Astrocyte (in vitro differentiated cells and primary cell): ENCODE data around the gene MXRA7. TPM values are rescaled to one million over a fixed set of nuclear protein-coding genes. Genes with fewer than 3 reads are reported as not detected.

Experiments
- DNase-seq: peaks from one replicate; pipeline ENCODE4 v3.0.0-alpha.2; 2010; ENCODE audit warnings: low read depth
- FAIRE-seq: peaks from 2 replicates; lab custom pipeline; 2011; peaks lifted over from hg19 to GRCh38; lab: Jason Lieb, UNC
- H2AFZ ChIP-seq: 2 replicates; pipeline ENCODE4 v1.6.0; 2012; ENCODE audit warnings: low read depth, low read length, inconsistent platforms
- H3K27ac ChIP-seq: 2 replicates; pipeline ENCODE4 v1.5.1; 2011; ENCODE audit warnings: low read depth, low read length, inconsistent platforms
- H3K27me3 ChIP-seq: 2 replicates; pipeline ENCODE4 v1.6.0; 2011; ENCODE audit warnings: low read length, inconsistent platforms; ENCODE audit not compliant: insufficient read depth
- H3K36me3 ChIP-seq: 2 replicates; pipeline ENCODE4 v1.5.1; 2011; ENCODE audit warnings: low read length, inconsistent platforms; ENCODE audit not compliant: insufficient read depth
- H3K4me1 ChIP-seq: 2 replicates; pipeline ENCODE4 v1.5.1; 2011; ENCODE audit warnings: low read length, inconsistent platforms; ENCODE audit not compliant: insufficient read depth
- H3K4me2 ChIP-seq: 2 replicates; pipeline ENCODE4 v1.6.0; 2012; ENCODE audit warnings: low read length, inconsistent platforms
- H3K4me3 ChIP-seq: 2 replicates; pipeline ENCODE4 v1.5.1; 2011; ENCODE audit warnings: low read depth, mild to moderate bottlenecking, low read length, inconsistent platforms; ENCODE audit not compliant: insufficient read depth
- H3K79me2 ChIP-seq: 2 replicates; pipeline ENCODE4 v1.6.0; 2012; ENCODE audit warnings: mild to moderate bottlenecking, low read length, inconsistent platforms; ENCODE audit not compliant: insufficient read depth
- H3K9ac ChIP-seq: 2 replicates; pipeline ENCODE4 v1.6.0; 2012; ENCODE audit warnings: mild to moderate bottlenecking, low read length, inconsistent platforms
- H3K9me3 ChIP-seq: 2 replicates; pipeline ENCODE4 v1.5.1; 2012; ENCODE audit warnings: low read depth, mild to moderate bottlenecking, low read length, inconsistent platforms; ENCODE audit not compliant: insufficient read depth
- H4K20me1 ChIP-seq: 2 replicates; pipeline ENCODE4 v1.6.0; 2012; ENCODE audit warnings: low read length, inconsistent platforms; ENCODE audit not compliant: insufficient read depth
- H3K27ac Mint-ChIP-seq: one replicate; pipeline ENCODE4 v1.8.0; 2021; ENCODE audit warnings: mild to moderate bottlenecking, mixed read lengths; ENCODE audit not compliant: unreplicated experiment
- H3K27me3 Mint-ChIP-seq: one replicate; pipeline ENCODE4 v1.8.0; 2021; ENCODE audit warnings: low read depth, mixed read lengths; ENCODE audit not compliant: unreplicated experiment
- H3K36me3 Mint-ChIP-seq: one replicate; pipeline ENCODE4 v1.8.0; 2021; ENCODE audit warnings: low read depth, mixed read lengths; ENCODE audit not compliant: unreplicated experiment
- H3K4me1 Mint-ChIP-seq: one replicate; pipeline ENCODE4 v1.8.0; 2021; ENCODE audit warnings: low read depth, mixed read lengths; ENCODE audit not compliant: unreplicated experiment
- H3K4me3 Mint-ChIP-seq: one replicate; pipeline ENCODE4 v1.8.0; 2021; ENCODE audit warnings: mild to moderate bottlenecking, moderate library complexity, mixed read lengths; ENCODE audit not compliant: unreplicated experiment
- H3K9me3 Mint-ChIP-seq: one replicate; pipeline ENCODE4 v1.8.0; 2021; ENCODE audit warnings: mild to moderate bottlenecking, mixed read lengths; ENCODE audit not compliant: unreplicated experiment
- CTCF ChIP-seq: IDR thresholded peaks from 2 replicates; pipeline ENCODE4 v1.5.1; 2011; ENCODE audit warnings: low read depth, mild to moderate bottlenecking, inconsistent platforms, low read length, moderate library complexity; ENCODE audit not compliant: insufficient read depth
- EZH2 ChIP-seq: IDR thresholded peaks from 2 replicates; pipeline ENCODE4 v1.6.1; 2012; ENCODE audit warnings: mild to moderate bottlenecking, low read length, inconsistent platforms; ENCODE audit not compliant: insufficient read depth
- total RNA-seq: library from RNA; stranded (reverse); gene quantifications from 2 replicates; pipeline ENCODE4 v1.2.1, GENCODE V29; 2021

Gene MXRA7
- total RNA-seq, 1 donor from 2014 or later, result 177 TPM

- peak; percentile 32 for FAIRE-seq
- H4K20me1 ChIP-seq, result peaks cover 72% of the 10 kb centered on the region
- no peak for TF ChIP-seq EZH2
- TF ChIP-seq CTCF, result no peak
- peaks cover 26% of the 10 kb centered on the region for H3K4me1 ChIP-seq
- no peaks in the 10 kb centered on the region for H3K27me3 ChIP-seq
- H3K4me3 Mint-ChIP-seq, result peak overlapping the region; percentile 7
- no peaks in the 10 kb centered on the region for H3K9me3 ChIP-seq
- no peak overlapping the region for H3K4me2 ChIP-seq
- no peak overlapping the region for H3K27ac ChIP-seq
- H2AFZ ChIP-seq, result no peak overlapping the region
- H3K27ac Mint-ChIP-seq, result no peak overlapping the region
- no peak overlapping the region for H3K4me3 ChIP-seq
- H3K36me3 Mint-ChIP-seq, result peaks cover 7% of the 10 kb centered on the region
- no peaks in the 10 kb centered on the region for H3K36me3 ChIP-seq
- H3K4me1 Mint-ChIP-seq, result peaks cover 38% of the 10 kb centered on the region
- DNase-seq, result no peak
- H3K27me3 Mint-ChIP-seq, result no peaks in the 10 kb centered on the region
- no peaks in the 10 kb centered on the region for H3K9me3 Mint-ChIP-seq
- no peak overlapping the region for H3K9ac ChIP-seq
- H3K79me2 ChIP-seq, result peaks cover 91% of the 10 kb centered on the region
These were observed 3.9 kb downstream of the MXRA7 start for GRCh38 chr17:76706817-76707216.

DNA sequence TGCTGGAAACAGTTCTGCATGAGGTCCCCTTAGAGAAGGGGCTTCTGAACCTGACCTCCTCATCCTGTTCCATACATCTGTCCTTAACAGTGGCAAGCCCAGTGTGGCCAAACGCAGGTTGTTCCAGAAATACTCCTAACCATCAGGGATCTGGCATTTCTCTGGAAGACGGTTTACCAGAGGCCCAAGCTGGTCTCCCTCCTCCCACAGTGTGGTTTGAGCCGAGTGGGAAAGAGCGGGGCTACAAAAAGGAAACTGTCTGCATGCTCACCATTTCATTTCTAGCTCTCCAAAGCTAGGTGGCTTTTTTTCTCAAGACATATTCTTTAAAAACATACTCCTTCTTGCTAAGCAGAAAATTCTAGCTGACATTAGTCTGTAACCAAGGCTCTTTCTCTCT, 6.0 kb downstream of the MXRA7 start:
- H3K4me1 Mint-ChIP-seq, result peaks cover 54% of the 10 kb centered on the region
- H3K9me3 ChIP-seq, result no peaks in the 10 kb centered on the region
- no peak overlapping the region for H3K4me2 ChIP-seq
- H3K36me3 ChIP-seq, result no peaks in the 10 kb centered on the region
- H3K27me3 Mint-ChIP-seq, result no peaks in the 10 kb centered on the region
- TF ChIP-seq EZH2 (no peak), CTCF (no peak)
- peak overlapping the region; percentile 34 for H3K27ac Mint-ChIP-seq
- FAIRE-seq, result no peak
- H3K4me1 ChIP-seq, result peaks cover 35% of the 10 kb centered on the region
- H2AFZ ChIP-seq, result no peak overlapping the region
- peaks cover 96% of the 10 kb centered on the region for H3K79me2 ChIP-seq
- no peak overlapping the region for H3K27ac ChIP-seq
- no peak for DNase-seq
- H3K9ac ChIP-seq, result no peak overlapping the region
- peaks cover 75% of the 10 kb centered on the region for H4K20me1 ChIP-seq
- H3K4me3 ChIP-seq, result no peak overlapping the region
- H3K36me3 Mint-ChIP-seq, result peaks cover 7% of the 10 kb centered on the region
- peak overlapping the region; percentile 50 for H3K4me3 Mint-ChIP-seq
- H3K27me3 ChIP-seq, result no peaks in the 10 kb centered on the region
- H3K9me3 Mint-ChIP-seq, result no peaks in the 10 kb centered on the region

- H3K4me2 ChIP-seq, result no peak overlapping the region
- H3K27me3 ChIP-seq, result no peaks in the 10 kb centered on the region
- H3K36me3 Mint-ChIP-seq, result peaks cover 7% of the 10 kb centered on the region
- no peak overlapping the region for H3K27ac ChIP-seq
- peaks cover 98% of the 10 kb centered on the region for H3K79me2 ChIP-seq
- FAIRE-seq, result no peak
- H3K9ac ChIP-seq, result no peak overlapping the region
- no peak for DNase-seq
- no peaks in the 10 kb centered on the region for H3K36me3 ChIP-seq
- H3K4me1 ChIP-seq, result peaks cover 29% of the 10 kb centered on the region
- no peaks in the 10 kb centered on the region for H3K9me3 ChIP-seq
- no peaks in the 10 kb centered on the region for H3K27me3 Mint-ChIP-seq
- no peak overlapping the region for H2AFZ ChIP-seq
- H3K4me1 Mint-ChIP-seq, result peaks cover 49% of the 10 kb centered on the region
- TF ChIP-seq CTCF, result no peak
- no peak for TF ChIP-seq EZH2
- no peak overlapping the region for H3K4me3 Mint-ChIP-seq
- no peak overlapping the region for H3K27ac Mint-ChIP-seq
- no peak overlapping the region for H3K4me3 ChIP-seq
- no peaks in the 10 kb centered on the region for H3K9me3 Mint-ChIP-seq
- peaks cover 82% of the 10 kb centered on the region for H4K20me1 ChIP-seq
These were observed 7.7 kb downstream of the MXRA7 start for GRCh38 chr17:76702941-76703637.
